ENCODE measurements around the gene HDAC4.

HDAC4 gene

GRCh38 chr2:239212121-239212928, 188.5 kb downstream of the HDAC4 start:
- no peak for DNase-seq

DNA sequence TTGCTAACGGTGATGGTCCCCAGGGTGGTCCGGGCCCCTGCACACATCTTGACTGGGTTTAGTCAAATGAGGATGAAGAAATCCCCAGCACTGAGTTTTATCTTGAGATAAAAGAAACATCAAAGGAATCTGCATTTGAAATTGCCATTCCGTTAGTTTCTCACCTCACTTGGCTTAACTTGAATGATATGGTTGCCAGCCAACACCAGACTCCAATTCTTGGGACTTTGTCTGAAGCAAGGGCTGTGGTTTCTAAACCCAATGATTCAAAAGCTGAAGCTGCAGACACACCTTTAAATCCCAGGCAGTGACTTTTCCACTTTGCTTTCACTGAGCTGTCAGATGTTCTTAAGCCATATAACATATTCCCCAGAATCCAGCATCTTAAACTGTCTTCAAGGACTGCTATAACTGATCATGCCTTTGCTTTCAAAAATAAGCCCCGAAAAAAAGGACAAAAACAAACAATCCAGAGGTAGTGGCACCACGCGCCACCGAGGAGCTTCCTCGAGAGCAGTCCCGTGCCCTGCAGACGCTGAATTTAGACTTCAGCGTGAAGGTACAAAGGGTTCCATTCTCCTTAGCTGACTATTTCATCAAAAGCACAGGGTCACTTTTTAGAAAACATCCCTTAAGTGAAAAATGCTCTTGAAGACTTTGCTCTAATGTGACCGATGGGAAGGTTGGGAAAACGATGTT, 189.3 kb downstream of the HDAC4 start:
- DNase-seq: no peak

DNA sequence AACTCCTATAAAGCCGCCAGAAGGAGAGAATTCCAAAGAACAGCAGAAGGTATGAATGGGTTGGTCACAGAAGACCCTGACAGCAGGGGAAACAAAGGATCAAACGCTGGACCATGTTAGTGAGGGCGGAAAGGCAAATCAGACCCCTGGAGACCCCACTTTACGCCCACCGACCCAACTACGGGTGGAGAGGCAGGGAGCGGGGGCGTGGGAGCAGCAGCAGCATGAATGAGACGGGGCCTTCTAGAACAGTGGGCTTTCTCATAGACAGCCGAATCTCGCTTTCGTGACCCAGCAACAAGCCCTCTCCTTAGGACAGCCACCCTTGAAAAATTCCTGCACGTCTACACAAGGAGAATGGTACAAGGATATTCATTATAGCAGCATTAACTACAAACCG, 191.0 kb downstream of the HDAC4 start:
- DNase-seq: no peak

GRCh38 chr2:239208465-239209180, 192.2 kb downstream of the HDAC4 start:
- DNase-seq: no peak

DNA sequence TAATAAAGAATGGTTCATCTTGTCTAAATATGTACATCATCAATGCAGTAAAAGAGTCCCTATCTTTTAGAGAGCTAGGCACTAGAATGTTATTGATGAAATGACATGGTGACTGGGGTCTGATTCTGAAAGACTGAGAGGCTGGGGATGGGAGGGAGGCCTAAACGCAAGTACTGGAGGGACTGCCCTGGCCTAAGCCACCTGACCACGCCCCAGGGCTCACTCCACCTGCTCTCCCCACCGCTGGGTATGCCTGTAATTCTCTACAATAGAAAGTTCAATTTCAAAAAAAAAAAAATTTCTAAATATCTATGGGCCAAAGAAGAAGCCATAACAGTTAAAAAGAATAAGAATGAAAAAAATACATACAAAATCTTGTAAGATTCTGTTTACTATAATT, 194.0 kb downstream of the HDAC4 start:
- no peak for DNase-seq

DNA sequence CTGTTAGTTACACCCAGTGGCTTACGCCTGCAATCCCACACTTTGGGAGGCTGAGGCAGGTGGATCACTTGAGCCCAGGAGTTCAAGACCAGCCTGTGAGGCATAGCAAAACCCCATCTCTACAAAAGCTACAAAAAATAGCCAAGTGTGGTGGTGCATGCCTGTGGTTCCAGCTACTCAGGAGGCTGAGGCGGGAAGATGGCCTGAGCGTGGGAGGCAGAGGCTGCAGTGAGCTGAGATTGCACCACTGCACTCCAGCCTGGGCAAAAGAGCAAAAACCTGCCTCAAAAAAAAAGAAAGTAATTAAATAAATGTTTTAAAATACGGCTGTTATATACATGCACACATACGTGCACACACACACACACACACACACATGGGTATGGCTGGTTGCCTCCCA, 194.8 kb downstream of the HDAC4 start:
- no peak for DNase-seq

GRCh38 chr2:239204876-239205468, 195.8 kb downstream of the HDAC4 start:
- no peak for DNase-seq

DNA sequence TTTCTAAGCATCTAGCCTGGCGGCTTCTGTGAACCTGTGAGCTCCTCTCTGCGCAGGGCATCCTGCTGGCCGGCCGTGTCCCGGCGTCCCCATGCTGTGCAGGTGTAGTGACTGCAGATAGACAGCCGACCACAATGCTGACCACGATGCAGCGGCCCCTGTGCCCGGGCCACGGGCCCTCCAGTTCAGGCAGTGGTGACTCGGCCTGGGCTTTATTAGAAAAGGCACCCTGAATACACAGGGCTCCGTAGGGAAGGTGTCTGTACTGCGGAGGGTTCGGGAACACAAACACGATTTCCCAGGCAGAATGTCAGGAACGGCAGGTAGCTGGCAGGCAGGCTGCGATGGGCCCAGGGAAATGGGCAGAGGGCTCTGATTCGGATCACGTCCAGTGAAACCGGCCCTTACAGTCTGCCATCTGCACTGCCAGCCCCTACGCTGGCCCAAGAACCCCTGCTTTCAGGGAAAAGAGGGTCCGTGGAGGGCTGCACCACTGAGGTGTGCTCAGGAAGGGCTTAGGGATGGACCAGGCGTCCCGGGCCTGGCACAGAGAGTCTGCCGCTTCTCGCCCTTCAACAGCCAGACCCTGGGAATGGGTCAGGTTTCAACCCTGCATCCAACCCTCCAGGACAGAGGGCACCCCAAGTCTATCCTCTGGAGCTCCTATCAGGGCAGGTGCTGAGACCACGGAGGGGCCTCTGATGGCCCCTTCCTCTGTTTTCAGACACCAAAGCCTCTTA, 196.5 kb downstream of the HDAC4 start:
- no peak for DNase-seq

DNA sequence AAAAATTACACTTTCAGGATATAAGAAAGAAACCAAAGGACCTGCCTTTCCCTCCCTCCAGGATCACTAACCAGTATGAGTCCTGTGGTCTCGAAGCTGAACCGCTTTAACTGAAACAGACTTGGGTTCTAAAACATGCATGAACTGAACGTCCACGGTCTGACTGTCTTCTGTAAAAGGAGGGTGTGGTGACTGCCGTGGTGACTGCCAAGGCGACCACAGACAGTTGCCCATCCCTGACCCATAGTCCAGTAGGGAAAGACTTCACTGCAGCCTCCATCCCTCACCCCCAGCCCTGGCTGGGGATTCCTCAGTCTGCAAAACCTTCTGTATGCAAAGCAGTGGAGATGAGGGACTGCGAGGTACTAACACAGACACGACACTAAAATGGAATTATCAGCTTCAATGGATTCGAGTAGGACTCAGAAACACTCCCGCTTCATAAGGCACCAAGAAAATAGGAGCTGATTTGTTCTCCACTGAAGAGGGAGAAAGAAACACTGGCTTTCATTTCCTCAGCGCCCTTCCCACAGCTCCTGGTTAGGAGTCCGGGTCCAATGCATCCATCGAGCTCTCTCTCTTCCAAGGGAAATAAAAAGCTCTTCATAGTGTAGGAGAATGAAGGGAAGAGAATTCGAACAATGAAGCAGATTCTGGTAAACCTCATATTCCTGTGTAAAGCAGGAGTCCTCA, 197.2 kb downstream of the HDAC4 start:
- no peak for DNase-seq

DNA sequence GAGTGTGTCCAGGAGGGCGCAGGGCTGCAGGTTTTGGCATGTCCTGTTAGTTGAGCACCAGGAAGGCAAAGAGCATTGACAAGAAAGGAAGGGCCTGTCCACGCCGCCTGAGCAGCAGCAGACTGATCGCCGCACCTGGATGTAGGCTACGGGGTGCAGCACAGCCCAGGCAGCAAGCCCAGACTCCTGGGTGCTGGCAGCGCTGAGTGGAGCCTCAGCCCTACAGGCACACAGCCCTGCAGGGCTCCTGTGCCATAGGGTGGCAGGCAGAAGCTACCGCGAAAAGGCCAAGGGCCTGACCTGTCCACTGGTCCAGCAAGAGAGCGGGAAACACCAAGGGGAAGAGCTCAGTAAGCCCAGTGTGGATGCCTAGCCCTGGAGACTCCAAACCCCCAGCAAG, 198.0 kb downstream of the HDAC4 start:
- no peak for DNase-seq

DNA sequence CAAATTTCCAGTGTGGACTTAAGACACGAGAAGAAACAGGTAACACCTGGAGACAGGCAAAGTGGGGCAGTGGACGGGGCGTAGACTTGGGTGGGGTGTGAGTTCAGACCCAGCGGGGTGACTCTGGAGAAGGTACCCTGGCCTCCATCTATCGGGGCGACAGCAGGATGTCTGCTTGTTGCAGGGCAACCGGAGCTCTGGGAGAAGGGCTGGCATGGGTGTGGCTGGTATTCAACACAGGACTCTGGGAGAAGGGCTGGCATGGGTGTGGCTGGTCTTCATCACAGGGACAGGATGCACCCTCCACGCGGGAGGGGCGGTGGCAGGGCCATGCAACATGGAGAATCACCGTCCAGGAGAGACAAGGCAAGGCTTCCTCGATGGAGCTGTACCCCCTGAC, 198.5 kb downstream of the HDAC4 start:
- no peak for DNase-seq

GRCh38 chr2:239201884-239202283, 198.9 kb downstream of the HDAC4 start:
- no peak for DNase-seq

- DNase-seq: no peak
Measured at GRCh38 chr2:239201531-239201876, 199.3 kb downstream of the HDAC4 start.

- DNase-seq: no peak
Measured at GRCh38 chr2:239200646-239201530, 199.9 kb downstream of the HDAC4 start.

DNA sequence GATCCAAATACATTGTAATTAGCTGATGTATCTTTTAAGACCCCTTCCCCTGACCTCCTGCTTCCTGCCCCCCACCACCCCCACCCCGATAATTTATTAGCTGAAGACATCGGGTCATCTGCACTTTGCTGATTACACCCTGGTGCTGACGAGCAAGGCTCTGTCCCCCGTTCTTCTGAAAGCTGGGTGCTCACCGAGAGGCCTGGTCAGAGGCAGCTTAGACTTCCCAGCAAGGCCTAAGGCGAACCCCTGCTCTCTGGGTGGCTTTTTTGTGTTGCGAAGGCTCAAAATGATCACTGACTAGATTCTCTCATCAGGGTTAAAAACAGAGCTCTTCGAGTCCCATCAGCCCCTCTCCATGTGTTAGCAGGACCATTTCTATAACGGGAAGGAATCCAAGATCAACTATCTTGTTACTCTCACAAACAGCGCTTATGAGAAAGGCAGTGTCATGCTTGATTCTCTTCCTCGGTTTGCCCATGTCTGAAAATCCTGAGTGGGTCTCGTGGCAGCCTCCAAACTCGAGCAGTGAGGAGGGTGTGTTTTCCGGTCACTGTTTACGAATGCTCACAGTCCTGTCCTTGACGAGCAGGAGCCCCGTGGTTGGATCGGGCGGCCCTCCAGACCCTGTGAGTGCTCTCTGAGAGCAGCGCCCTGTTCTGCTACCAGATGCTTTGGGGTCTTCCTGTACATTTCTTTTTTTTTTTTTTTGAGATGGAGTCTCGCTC, 201.6 kb downstream of the HDAC4 start:
- no peak for DNase-seq

GRCh38 chr2:239198221-239198620, 202.6 kb downstream of the HDAC4 start:
- DNase-seq: no peak

DNA sequence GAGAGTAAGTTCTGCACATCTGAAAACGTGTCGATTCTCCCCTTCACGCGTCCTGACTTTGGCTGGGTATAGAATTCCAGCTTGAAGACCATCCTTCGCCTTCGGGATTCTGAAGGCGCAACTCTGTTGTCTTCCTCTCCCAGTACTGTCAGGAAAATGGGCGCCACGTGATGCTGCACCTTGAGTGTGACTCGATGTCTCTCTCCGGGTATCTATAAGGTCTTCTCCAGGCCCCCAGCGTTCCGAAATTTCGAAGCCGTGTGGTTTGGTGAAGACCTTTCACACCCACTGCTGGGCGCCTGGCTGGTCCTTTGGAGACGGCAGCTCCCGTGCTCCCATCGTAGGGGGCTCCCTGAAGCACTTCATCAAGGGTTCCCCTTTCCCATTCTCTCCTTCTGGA, 203.7 kb downstream of the HDAC4 start:
- DNase-seq: no peak

DNA sequence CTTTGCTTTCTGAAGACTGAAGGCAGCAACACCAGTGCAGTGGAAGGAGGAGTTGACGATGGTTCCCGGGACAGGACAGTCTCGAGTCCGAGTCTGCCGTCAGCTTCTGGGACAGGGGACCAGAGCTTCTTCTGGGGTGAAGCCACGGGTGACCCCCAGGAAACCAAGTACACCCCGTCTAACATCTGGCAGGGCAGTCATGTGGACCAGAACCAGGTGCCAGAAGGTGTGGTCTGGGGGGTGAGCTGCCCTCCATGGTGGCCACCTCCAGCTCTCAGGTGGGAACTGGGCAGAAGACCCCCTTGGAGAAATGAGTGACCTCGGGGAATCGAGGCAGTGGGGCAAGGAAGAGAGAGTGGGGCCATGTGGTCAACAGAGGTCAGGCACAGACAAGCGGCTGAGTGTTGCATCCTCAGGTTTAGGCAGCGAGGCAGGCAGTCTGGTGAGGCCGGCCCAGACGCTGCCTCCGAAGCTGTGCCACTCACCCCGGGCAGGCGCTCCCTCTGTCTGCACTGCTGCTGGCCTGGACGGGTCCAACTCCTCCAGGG, 204.3 kb downstream of the HDAC4 start:
- no peak for DNase-seq

DNA sequence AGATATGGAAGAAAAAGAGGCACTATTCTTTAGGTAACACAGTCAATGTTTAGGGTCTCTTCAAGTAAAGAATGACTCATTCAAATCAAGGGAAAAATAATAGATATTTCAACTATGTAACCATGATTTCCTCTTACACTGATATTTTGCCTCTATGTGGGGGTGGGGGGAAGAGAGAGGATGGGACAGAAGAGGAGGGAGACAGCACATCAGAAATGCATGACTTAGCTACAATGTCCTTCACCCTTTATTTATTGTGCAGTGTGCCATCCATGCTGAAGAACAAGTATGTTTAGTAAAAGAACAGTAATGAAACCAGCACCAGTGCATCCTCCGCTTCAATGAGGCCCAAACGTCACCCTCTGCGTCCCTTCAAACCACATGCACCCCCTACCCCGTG, 204.8 kb downstream of the HDAC4 start:
- DNase-seq: no peak

- no peak for DNase-seq
Measured at GRCh38 chr2:239195318-239195871, 205.4 kb downstream of the HDAC4 start.

Measured in Kasumi-1 (cell line).